Stimulated activated CD8-positive, alpha-beta memory T cell treated with anti-CD3 and anti-CD28 coated beads, Interleukin-15, amount 100 ng/mL, for 4 hours (primary cell): ENCODE results near the gene ZNF367.
"Not testable (repeated sequence)": the region's sequence is repeated elsewhere in the genome, so short reads cannot be mapped to it uniquely, and the experiment has no call there.

Experiments
- DNase-seq, 2 donors: peaks; one replicate each; pipeline ENCODE4 v3.0.0-alpha.2; 2020; ENCODE audit warnings: low read depth in 2 of 2

Gene ZNF367

DNA sequence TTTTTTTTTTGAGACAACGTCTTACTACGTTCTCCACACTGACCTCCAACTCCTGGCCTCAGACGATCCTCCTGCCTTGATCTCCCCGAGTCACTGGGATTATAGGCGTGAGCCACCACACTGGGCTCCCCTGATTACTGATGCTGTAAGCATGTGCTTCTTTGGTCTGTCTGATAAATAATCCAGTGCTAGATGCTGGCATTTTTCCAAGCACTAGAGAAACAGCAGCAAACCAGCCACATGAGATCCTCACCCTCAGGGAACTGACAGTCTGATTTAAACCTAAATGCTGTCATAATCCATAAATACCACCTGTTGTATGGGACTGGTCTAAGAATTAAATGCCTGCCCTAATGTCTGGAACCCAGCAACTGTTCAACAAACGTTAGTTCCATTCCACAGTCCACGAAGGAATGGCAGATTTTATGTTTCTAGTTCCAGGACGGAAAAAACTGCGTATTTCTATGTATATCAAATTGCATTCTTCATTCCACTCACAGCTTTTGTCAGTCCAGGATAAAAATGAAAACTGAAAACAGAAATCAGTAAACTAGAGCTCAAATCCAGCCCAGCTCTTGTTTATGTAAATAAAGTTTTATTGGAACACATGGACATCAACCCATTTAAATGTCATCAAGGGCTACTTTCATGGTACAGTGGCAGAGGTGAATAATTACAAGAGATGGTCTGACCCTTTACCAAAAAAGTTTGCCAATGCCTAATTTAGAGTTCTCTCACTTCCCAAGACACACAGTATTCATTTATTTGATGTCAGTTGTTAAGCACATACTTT is 54.8 kb downstream of the ZNF367 start:
- DNase-seq: no peak

DNA sequence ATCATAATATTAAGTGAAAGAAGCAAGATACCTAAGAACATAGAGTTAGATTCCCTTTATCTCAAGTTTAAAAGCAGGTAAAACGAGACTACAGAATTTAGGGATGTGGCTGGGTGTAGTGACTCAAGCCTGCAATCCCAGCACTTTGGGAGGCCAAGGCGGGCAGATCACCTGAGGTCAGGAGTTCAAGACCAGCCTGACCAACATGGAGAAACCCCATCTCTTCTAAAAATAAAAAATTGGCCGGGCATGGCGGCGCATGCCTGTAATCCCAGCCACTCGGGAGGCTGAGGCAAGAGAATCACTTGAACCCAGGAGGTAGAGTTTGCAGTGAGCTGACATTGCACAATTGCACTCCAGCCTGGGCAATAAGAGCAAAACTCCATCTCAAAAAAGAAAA is 56.1 kb downstream of the ZNF367 start:
- not testable (repeated sequence) for DNase-seq

DNA sequence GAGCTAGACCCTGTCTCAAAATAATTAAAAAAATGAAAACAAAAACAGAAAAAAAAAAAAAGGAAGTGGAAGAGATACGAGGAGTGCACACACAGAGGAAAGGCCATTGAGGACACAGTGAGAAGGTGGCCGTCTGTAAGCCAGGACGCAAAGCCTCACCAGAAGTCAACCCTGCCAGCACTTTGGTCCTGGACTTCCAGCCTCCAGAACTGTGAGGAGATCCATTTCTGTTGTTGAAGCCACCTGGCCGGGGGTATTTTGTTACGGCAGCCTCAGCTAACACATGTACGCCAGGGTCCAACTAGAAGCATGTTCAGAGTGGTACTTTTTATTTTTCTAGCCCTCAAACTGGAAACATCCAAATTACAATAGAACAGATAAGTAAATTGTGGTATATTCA is 56.5 kb downstream of the ZNF367 start:
- DNase-seq: no peak

DNA sequence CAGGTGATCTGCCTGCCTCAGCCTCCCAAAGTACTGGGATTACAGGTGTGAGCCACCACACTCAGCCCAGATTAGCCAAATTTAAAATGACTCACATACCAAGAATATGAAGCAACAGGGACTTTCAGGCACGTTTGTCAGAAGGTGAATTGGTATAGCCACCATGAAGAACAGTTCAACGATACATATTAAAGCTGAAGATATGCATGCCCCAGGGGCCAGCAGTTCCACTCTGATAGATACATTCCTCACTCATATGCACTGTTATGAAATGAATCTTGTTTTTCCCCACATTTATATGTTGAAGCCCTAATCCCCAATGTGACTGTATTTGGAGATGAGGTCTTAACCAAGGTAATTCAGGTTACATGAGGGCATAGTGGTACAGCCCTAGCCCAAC is 57.2 kb downstream of the ZNF367 start:
- DNase-seq: no peak

DNA sequence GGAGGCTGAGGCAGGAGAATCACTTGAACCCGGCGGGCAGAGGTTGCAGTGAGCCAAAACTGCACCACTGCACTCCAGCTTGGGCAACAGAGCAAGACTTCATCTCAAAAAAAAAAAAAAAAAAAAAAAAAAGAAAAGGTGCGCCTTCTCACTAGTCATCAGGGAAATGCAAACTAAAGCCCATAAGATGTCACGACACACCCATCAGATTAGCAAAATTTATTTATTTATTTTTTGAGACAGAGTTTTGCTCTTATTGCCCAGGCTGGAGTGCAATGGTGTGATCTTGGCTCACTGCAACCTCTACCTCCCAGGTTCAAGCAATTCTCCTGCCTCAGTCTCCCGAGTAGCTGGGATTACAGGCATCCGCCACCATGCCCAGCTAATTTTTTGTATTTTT is 57.6 kb downstream of the ZNF367 start:
- not testable (repeated sequence) for DNase-seq

DNA sequence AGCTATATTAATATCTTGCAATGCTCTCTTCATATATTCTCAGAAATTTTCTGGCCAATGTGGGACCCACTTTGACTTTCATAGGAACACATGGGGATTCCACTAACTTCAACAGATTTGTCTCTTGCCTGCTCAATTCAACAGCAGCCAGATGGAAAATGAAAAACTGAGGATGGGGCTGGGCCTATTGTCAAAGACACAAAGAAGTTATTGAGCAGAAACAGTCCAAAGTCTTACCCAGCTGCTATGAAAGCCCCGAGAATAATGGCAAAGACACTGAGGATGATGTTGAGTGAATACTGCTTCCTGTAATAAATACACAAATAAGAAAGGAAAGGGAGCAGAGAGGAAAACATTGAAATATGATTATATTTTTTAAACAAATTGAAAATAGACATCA is 67.3 kb downstream of the ZNF367 start:
- no peak for DNase-seq

DNA sequence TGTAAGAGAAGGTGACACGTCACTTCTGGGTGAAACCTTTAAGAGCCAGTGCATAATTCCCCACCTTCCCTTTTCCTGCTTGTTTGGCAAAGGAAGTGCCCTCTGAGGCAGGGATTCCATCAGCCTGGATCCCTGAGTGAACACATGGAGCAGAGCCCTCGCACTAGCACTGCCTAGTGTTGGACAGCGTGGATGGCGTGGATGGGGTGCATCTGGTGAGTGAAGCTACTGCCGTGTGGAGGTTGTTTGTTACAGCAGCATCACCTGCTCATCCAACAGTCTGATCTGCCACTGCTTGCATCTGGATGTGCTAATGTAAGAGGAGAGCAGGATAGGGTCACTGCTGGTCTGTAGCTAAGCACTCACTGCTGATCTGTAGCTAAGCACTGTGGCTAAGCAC is 69.9 kb downstream of the ZNF367 start:
- no peak for DNase-seq

DNA sequence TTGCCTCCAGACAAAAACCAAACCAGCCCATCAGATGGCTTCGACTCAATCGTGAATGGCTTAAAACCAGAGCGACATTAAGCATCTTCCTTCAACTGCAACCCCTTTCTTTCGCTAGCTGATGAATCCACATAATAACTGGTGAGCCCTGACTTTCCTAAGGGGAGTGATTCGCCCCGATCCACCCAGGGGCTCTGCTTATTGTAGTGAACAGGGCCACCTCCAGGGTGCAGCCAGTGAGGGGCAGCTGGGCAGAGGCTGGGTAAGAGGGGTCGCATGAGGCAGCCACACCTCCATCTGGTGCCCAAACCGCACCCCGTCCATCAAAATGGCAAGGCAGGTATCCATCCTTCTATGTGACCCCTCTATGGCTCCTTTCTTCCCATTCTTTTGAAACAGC is 72.6 kb downstream of the ZNF367 start:
- DNase-seq: no peak

DNA sequence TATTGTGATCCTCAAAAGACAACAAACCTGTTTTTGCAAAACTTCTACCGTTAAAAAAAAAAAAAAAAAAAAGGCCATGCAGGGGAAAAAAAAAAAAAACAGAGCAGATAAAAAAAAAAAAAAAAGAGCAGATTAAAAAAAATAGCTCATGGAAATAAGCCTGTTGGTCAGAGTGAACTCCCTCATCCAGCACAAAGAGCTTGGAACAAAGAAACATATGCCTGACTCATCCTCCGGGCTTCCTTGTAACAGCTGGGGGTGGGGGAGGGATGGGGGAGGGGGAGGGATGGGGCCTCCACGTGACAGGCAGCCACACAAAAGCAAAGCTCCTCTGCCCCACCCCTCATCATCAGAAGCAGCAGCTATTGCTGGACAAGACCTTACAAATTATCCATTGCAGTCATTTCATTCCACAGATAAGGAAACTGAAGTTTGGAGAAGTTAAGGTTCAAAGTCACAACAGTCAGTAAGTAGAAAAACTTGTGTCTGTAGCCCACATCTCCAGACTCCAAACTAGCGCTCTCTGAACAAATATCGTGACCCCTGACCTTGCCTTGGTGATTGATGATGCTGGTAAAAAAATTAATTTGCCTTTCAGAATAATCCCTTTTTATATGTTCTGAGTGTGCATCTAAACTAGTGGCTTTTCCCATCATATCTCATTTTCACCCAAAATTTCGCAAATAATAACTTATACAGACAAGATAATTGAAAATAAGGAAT is 73.6 kb downstream of the ZNF367 start:
- DNase-seq: no peak

DNA sequence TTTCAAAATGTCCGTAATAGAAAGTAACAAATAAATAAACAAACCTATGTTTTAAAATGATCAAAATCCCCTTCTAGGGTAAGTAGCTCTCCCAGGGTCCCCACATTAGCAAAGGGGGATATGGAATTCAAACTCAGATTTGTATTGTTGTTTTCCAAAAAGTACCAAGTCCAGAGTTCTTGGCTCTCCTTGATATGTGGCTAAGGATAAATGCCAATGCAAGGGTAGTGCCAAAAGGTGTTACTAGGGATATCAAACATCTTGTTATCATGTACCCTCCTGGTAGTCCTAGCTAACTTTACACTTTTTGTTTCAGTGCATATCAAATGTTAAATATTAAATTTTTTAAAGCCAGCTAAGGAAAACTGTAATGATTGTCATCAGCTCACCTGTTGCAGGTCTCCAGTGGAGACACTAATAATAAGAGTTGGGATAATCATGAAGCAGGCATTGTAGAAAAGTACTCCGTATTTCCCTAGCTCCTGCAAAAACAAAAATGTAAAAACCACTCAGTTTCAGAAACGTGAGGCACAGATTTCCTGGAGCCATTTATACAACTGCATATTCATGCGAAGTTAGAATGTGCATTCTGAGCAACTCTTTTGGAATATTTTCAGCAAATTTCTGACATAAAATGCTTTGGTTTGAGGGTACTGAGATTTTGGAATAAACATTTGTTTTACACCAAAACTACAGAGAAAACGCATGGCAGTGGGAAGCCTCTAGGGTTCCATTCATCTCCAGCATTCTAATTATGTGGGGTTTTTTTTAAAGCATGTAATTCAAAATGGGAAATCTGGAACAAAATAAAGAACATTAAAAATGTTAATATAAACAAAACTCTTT is 74.4 kb downstream of the ZNF367 start:
- DNase-seq: no peak

DNA sequence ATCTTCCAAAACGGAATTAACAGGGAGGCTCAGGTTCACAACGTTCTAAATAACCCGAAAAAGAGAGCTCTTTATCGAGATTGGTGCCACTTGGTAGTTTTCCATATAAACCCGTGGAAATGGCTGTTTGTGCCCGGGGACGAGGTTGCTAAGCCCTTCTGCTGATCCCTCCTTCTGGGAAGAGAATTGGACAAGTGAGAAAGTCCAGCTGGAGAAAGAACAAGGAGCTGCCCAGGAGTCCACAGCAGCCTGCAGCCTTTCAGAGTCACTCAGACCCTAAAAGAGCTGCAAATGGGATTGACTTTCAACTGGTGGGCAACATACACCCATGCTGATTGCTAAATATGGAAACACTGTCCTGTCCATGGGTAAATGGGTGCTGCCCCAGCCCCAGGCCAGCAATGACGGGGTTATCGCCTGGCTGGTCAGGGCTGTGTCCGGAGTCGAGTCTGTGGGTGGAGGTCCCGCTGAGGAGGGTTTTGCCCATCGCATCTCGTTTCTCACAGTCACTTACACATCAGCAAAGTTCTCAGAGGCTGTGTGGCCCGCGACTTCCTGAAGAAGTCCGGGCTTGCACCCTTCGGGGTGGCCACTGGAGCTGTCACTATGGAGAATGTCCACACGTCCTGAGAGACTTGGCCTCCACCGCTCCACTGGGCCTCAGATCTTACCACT is 75.5 kb downstream of the ZNF367 start:
- DNase-seq: no peak

DNA sequence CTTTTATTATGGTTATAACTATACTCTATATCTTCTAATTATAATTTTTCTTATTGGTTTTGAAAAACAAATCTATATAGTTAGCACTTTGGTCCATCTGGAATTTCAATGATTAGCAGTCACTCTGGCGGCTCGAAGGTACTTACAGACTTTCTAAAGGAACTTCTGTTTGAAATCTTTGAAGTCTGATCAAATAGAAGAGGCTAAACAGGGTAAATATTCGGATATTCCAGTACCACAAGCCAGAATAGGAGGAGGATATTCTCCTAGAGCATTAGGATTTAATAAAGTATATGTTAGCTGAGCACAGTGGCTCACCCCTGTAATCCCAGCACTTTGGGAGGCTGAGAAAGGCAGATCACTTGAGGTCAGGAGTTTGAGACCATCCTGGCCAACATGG is 77.5 kb downstream of the ZNF367 start:
- no peak for DNase-seq

DNA sequence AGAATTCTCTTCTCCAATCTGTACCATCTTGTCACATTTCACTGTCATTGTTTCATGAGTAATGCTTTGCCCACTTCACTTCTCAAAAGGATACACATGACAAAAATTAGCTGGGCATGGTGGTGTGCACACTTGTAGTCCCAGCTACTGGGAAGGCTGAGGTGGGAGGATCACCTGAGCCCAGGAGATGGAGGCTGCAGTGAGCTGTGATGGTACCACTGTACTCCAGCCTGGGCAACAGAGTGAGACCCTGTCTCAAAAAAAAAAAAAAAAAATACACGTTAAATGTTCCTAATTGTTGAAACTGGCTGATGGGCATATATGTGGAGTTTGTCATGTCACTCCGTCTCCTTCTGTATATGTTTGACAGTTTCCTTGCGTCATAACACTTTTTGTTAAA is 79.9 kb downstream of the ZNF367 start:
- DNase-seq: no peak
